GM23338 (cell line): ENCODE measurements around the gene PCDHGA1.

Experiments
- CREB1 ChIP-seq: fragments of 250-450 bp; sonication (Bioruptor Pico); IDR thresholded peaks from 2 replicates; pipeline ENCODE4 v1.5.0; 2020; ENCODE audit warnings: low read depth, mild to moderate bottlenecking, moderate library complexity
- CTCF ChIP-seq, 2 experiments: fragments of 200-600 bp in 1 of 2; sonication (generic) in 1 of 2; conservative IDR thresholded peaks; 2 replicates each; pipeline versions ENCODE4 v1.5.1 to v1.6.1; 2016 to 2017; ENCODE audit warnings: antibody characterized with exemption in 2 of 2, low read depth in 2 of 2, mild to moderate bottlenecking in 2 of 2, moderate library complexity in 1 of 2
- EZH2 ChIP-seq: fragments of 200-600 bp; sonication (generic); IDR thresholded peaks from one replicate; pipeline ENCODE4 v1.8.0; 2017; ENCODE audit warnings: antibody characterized with exemption, mild to moderate bottlenecking, low read depth; ENCODE audit not compliant: unreplicated experiment
- EZH2phosphoT487 ChIP-seq: fragments of 200-600 bp; sonication (generic); IDR thresholded peaks from one replicate; pipeline ENCODE4 v1.8.1; 2018; ENCODE audit warnings: antibody characterized with exemption; ENCODE audit not compliant: unreplicated experiment
- JUNB ChIP-seq: IDR thresholded peaks from one replicate; pipeline ENCODE4 v1.6.1; 2016; ENCODE audit warnings: antibody characterized with exemption; ENCODE audit not compliant: unreplicated experiment
- POLR2AphosphoS5 ChIP-seq: IDR thresholded peaks from 2 replicates; pipeline ENCODE4 v1.6.1; 2016; ENCODE audit warnings: antibody characterized with exemption, low read depth
- REST ChIP-seq: IDR thresholded peaks from one replicate; pipeline ENCODE4 v1.6.1; 2018; ENCODE audit warnings: antibody characterized with exemption; ENCODE audit not compliant: unreplicated experiment
- STAT1 ChIP-seq: IDR thresholded peaks from one replicate; pipeline ENCODE4 v1.6.1; 2016; ENCODE audit warnings: antibody characterized with exemption; ENCODE audit not compliant: unreplicated experiment
- ZNF114 ChIP-seq: fragments of 250-450 bp; sonication (Bioruptor Pico); IDR thresholded peaks from 2 replicates; pipeline ENCODE4 v1.5.0; 2020; ENCODE audit warnings: mild to moderate bottlenecking, moderate library complexity

- TF ChIP-seq EZH2phosphoT487 = no peak
- no peak for TF ChIP-seq CTCF (conservative IDR thresholded peaks at IDR 0.05; ENCODE audit: low read depth in 2 of 2)
- no peak for TF ChIP-seq POLR2AphosphoS5
- no peak for TF ChIP-seq ZNF114
- TF ChIP-seq EZH2 = no peak
- TF ChIP-seq REST = no peak
- no peak for TF ChIP-seq CREB1
- TF ChIP-seq JUNB = no peak
- no peak for TF ChIP-seq STAT1
These were observed 203.6 kb downstream of the PCDHGA1 start for GRCh38 chr5:141533897-141534296.
